GM19099 (cell line): ENCODE measurements around the gene GRIA1.

Experiments
- POLR2A ChIP-seq: IDR thresholded peaks from 3 replicates; pipeline ENCODE4 v1.6.1; 2011; ENCODE audit warnings: low read depth; ENCODE audit not compliant: insufficient read length; ENCODE audit errors: extremely low read depth

GRIA1 gene

DNA sequence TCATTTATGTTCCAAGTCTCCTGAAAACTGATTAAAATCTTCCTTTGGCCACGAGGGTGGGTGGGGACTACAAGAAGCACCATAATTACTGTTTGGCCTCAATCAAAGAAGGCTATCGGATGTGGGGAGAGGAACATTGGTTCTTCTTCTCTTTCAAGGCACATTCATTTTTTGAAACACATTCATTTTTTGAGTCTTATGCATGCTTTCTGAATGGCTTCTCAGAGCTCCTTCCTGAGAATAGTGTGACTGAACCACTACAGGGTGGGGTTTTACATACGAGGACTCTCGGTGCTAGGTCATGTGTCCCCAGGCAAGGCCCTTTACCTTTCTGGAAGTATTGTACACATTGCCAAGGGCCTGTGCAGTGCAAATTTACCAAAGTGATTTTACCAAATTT is 7.0 kb upstream of the GRIA1 start:
- TF ChIP-seq POLR2A: no peak

GRCh38 chr5:153485641-153486040 is 4.8 kb upstream of the GRIA1 start:
- TF ChIP-seq POLR2A: no peak

GRCh38 chr5:153486771-153487170 is 3.7 kb upstream of the GRIA1 start:
- TF ChIP-seq POLR2A: no peak

- TF ChIP-seq POLR2A: no peak
Observed at GRCh38 chr5:153489611-153490010, 859 bp upstream of the GRIA1 start.

- TF ChIP-seq POLR2A: no peak
Observed at GRCh38 chr5:153491038-153491744, 721 bp downstream of the GRIA1 start.

- no peak for TF ChIP-seq POLR2A
Observed at GRCh38 chr5:153491856-153492255, 1.4 kb downstream of the GRIA1 start.

GRCh38 chr5:153496835-153497234 is 6.4 kb downstream of the GRIA1 start:
- no peak for TF ChIP-seq POLR2A

- TF ChIP-seq POLR2A: no peak
Observed at GRCh38 chr5:153498516-153498915, 8.0 kb downstream of the GRIA1 start.

DNA sequence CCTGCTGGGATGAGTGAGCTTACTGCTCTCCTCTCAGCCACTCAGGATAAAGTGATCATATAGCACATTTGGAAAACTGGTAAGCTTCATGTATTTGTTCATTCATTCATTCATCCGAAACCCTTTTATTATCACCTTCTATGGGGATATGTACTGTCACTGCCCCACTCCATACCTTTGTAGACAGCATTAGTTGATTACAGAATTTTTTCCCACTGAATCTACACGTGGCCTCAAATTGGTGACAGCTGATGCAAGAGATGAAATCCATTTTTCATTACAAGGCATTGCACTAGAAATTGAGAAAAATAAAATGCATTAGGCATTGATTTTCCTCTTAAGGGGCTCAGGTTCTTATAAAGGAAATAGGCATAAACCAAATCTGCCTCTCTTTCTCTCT is 9.7 kb downstream of the GRIA1 start:
- no peak for TF ChIP-seq POLR2A

GRCh38 chr5:153504726-153505125 is 14.3 kb downstream of the GRIA1 start:
- no peak for TF ChIP-seq POLR2A

DNA sequence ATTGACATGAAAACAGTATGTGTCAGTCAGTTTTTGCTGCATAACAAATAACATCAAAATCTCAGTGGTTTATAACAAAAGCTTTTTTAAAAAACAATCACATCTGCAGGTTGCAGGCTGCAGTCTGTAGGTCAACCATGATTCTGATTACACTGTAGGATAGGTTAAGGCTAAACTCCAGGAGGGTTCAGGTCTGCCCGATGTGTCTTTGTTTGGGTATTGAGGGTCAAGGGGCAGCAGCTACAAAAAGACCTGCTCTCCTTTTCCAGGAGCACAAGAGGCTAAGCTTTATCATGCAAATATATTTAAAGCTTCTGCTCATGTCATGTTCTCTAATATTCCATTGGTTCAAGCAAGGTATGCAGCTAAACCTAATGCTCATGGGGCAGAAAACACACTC is 18.2 kb downstream of the GRIA1 start:
- no peak for TF ChIP-seq POLR2A

- TF ChIP-seq POLR2A: no peak
Observed at GRCh38 chr5:153511622-153512021, 21.2 kb downstream of the GRIA1 start.

- no peak for TF ChIP-seq POLR2A
Observed at GRCh38 chr5:153513156-153513555, 22.7 kb downstream of the GRIA1 start.

DNA sequence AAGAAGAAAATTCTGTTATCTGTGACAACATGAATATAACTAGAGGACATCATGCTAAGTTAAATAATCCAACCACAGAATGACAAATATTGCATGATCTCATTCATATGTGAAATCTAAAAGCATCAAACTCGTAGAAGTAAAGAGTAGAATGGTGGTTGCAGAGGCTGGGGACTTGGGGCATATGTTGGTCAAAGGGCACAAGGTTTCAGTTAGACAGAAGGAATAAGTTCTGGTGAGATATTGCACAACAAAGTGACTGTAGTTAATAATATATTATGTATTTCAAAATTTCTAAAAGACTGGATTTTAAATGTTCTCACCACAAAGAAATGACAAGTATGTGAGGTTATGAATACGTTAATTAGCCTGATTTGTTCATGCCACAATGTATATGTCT is 24.8 kb downstream of the GRIA1 start:
- no peak for TF ChIP-seq POLR2A

DNA sequence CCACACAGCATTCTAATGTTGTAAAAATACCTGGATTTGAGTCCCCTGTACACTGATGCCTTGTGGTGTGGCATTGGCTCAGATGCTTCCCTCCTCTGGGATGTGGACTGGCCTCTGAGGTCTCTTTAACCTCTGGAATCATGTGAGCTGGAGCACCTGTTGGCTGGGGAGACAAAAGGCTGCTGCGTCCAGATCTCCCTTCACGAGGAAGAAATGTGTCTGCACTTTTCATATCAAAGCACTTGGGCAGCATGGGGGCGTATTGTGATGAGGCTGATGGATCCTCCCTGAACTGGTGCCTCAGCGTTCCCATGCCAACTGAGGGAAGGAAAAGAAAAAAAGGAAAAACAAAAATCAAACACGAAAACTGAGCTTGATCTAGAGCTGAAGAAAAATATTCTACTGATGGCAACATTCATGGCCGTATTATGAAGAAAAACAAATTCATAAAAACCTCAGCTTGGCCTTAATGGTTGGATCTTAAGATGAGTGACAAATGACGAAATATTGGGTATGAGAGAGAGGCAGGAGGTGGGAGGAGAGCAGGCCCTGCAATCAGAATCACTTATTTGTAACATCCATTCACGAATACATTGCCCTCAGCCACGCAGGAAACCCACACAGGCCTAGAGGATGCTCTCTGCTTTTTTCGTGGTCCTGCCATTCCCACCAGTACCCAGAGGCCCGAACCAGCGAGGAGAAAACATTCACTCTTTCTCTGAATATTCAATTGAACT is 26.2 kb downstream of the GRIA1 start:
- TF ChIP-seq POLR2A: no peak

GRCh38 chr5:153517241-153517611 is 26.8 kb downstream of the GRIA1 start:
- TF ChIP-seq POLR2A: no peak
